NCI-H2196 (cell line): ENCODE measurements around the gene TAS1R3.
"Not testable (repeated sequence)": the region's sequence is repeated elsewhere in the genome, so short reads cannot be mapped to it uniquely, and the experiment has no call there.

Experiments used
- DNase-seq: peaks from one replicate; lab custom pipeline; 2025; ENCODE audit not compliant: unreplicated experiment; lab: John Stamatoyannopoulos, UW

The TAS1R3 gene

DNA sequence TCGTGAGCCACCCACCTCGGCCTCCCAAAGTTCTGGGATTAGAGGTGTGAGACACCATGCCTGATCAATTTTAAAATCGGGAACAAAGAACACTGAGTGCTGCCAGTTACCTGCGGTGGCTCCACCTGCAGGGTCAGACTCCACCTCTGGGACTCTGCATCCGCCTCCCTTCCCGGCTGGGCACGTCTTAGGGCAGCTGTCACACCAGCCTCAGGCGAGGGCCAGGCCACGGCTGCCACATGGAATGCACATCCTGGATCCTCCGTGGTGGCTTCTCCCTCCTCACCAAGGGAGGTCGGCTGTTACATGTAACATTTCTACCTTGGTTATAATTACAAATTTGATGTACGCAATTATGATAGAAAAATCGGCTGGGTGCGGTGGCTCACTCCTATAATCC is 33.2 kb downstream of the TAS1R3 start:
- no peak for DNase-seq

DNA sequence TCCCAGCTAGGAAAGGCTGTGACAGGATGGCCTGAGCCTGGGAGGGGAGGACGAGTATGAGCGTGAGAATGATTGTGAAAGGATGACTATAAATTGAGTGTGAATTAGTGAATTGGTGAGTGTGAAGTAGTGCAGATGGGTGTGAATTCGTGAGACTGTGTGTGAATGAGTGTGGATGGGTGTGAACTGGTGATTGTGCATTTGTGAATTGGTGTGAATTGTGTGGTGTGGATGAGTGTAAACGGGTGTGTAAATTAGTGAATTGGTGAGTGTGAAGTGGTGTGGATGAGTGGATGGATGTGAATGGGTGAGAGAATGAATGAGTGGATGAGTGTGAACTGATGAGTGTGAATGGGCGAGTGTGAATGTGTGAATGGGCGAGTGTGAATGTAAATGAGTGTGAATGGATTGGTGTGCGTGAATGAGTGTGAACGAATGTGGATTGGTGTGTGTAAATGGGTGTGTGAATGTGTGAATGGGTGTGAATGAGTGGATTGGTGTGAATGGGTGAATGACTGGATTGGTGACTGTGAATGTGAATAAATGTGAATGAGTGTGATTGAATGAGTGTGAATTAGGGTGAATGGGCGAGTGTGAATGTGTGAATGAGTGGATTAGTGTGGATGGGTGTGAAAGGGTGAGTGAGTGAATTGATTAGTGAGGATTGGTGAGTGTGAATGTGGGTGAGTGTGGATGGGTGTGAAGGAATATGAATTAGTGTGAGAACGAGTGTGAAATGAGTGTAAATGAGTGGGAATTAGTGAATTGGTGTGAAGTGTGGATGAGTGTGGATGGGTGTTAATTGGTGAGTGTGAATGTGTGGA is 35.0 kb downstream of the TAS1R3 start:
- no peak for DNase-seq

DNA sequence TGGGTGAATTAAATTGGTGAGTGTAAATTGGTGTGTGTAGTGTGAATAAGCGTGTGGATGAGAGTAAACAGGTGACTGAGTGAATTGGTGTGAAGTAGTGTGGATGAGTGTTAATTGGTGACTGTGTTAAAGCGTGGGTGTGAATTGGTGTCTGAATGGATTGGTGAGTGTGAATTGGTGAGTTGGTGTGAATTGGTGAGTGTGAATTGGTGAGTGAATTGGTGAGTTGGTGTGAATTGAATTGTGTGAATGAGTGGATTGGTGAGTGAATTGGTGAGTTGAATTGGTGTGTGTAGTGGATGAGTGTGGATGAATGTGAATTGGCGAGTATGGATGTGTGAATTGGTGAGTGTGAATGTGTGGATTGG is 35.6 kb downstream of the TAS1R3 start:
- DNase-seq = no peak

DNA sequence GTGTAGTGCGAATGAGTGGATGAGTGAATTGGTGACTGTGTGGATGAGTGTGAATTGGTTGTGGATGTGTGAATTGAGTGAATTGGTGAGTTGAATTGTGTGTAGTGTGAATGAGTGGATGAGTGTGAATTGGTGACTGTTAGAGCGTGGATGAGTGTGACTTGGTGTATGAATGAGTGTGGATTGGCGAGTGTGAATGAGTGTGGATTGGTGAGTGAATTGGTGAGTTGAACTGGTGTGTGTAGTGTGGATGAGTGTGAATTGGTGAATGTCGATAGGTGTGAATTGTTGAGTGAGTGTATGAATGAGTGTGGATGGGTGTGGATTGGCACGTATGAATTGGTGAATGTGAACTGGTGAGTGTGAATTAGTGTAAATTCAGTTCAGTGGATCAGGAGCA is 36.2 kb downstream of the TAS1R3 start:
- DNase-seq = no peak

DNA sequence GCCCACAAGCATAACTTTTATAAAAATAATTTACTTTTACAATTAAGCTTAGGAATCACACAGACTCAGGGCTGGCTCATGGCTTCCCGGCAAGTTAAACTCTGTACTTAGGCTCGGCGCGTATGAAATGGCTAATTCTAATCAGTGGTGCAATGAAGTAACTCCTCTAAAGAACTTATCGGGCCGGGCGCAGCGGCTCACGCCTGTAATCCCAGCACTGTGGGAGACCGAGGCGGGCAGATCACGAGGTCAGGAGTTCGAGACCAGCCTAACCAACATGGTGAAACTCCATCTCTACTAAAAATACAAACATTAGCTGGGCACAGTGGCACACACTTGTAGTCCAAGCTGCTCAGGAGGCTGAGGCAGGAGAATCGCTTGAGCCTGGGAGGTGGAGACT is 39.0 kb downstream of the TAS1R3 start:
- not testable (repeated sequence) for DNase-seq

DNA sequence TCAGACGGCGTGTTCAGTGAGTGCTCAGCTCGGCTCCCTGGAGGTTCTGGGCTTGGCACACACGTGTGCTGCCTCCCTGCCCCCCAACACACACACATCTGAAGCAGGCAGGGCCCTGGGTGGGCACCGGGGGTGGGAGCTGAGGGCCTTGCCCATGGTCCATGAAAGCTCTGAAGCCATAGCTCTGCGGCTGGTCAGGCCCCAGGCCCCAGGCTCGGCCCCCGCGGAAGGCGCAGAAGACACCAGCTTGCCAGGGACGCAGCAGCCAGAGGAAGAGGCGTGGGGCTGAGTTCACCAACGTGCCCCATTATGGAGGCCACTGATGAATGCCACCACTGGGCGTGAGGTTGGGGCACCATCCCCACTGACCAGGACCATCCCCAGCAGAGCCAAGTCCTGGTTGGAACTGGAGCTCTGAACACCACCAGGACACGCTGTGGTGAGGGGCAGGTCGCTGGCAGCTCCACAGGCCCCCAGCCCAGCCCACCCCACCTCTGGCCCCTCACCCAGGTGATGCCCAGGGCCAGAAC is 39.8 kb downstream of the TAS1R3 start:
- no peak for DNase-seq

DNA sequence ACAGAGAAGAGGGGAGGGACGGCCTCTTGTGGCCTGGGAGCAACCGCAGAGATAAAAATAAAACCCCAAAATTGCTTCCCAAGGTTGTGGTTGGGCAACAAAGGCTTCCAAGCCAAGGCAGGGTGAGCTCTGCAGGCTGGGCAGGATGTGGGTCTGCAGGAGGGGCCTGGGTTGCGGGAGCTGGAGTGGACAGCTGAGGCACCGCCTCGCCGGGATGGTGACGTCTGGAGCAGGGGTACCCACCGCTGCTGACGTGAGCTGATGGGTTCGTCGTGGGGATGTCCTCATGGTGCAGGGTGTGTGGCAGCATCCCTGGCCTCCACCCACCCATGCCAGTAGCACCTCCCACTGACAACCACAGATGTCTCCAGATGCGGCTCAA is 40.3 kb downstream of the TAS1R3 start:
- DNase-seq = no peak

DNA sequence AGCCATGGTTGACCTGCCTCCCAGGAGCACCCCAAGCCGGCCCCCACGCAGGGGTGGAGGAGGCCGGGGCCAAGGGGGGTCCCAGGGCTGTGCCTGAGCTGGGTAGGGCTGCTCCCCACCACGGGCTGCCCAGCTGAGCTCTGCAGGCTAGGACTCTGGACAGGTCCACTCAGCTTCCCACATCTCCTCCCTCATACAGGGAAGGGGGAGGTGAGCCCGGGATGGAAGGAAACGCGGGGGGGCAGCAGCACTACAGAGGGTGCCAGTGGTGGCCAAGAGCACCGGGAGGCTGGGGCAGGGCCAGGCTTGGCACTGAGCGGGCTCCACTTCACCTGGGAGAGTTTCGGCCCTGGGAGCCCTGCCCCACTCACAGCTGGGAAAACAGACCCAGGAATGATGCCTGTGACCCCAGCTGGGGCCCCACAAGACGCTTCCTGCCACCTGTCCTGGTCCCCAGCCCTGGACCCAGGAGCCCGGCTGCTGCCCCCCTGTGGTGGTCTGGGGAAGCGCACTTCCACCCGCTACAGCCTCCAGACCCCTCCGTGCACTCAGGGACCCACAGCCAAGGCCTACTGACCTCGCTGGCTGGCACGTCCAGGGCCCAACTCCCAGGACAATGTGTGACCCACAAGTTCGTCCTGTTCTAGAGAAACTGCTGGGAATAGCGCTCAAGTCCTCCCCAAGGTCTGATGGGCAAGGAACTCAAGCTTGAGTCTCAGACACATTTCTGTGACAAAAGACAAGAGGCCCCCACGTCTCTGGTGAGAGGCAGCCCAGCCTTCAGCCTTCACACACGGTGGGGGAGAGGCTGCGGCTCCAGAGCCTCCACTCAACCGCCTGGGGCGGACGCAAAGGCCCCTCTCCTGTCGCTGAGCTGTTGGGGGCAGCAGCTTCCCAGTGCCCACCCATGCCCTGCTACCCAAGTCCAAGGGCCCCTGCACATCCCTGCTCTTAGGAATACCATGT is 40.9 kb downstream of the TAS1R3 start:
- peak; percentile 85 for DNase-seq

DNA sequence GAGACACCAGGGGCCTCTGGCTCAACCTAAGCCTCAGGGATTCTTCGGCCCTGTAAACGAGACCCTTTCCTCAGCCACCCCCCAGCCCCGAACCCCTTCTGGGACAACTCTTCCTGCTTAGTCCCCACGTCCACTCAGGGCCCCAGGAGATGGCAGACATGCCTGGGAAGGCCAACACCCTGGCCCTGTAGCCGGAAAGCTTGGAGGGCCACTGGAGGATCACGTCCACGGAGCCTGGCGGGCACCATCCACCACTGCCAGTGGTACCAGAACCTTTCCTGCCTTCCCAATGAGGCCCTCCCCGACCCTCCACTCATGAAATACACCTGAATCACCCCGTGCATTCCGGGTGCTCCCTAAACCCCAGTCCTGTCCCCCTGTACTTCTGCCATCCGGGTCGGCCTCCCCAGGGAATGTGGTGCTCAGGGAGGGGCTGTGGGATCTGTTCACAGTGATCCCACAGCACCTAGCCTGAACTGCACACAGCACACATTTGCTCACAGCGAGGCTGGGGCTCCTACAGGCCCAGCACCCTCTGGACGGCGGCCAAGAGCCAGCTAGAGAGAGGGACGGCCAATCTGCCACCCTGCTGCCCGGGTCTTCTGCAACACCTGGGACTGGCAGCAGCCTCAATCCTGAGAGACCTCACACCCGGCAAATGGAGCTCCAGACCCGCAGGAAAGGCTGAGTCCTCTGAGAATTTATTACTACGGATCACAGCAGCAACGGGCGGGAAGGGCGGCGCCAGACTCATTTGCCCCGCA is 42.2 kb downstream of the TAS1R3 start:
- no peak for DNase-seq

DNA sequence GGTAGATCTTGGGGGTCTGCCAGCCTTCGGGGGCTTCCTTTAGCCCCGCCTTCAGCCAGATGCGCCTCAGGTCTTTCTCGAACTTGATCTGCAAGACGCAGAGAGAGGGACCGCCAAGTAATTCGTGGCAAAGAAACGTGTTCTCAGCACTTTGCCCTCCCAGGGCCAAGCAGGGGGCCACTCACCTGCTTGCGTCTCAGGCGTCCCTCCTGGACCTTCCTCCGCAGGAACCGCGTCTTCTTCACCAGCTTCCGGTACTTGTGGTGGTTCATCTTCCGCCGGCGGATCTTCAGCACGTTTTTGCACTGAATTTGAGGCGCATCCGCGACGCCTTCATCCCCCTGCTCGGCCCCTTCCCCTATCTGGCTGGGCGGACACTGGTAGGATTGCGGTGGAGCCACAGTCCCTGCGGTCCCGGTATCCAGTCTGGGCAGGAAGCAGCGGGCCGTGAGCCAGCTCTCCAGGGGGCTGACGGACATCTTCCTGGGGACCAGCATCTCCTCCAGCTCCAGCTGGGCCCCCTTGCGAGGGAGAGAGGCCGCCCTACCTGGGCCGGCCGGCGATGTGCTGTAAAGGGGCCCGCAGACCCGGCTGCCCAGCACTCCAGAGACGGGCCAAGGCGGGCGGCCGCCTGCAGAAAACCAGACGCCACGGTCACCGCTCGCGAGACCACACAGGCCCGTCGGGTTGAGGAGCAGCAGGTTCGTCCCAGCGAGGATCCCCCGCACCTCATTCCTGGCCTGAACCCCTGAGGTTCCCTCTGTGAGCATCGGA is 42.9 kb downstream of the TAS1R3 start:
- DNase-seq = no peak

DNA sequence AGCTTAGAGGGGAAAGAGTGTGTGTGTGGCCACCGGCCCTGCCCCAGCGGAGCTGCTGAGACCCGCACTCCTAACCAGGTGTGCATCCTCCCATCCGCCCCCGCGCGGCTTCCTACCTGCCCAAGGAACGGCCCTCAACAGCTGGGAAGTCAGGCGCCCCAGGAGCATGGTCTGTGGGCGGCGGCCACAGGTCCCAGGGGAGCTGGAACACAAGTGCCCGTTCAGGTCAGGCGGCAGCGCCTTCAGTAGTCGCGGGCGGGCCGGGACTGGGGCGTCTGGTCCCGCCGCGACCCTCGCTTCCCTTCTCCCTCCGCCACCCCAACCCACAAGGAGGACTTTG is 43.5 kb downstream of the TAS1R3 start:
- no peak for DNase-seq

DNA sequence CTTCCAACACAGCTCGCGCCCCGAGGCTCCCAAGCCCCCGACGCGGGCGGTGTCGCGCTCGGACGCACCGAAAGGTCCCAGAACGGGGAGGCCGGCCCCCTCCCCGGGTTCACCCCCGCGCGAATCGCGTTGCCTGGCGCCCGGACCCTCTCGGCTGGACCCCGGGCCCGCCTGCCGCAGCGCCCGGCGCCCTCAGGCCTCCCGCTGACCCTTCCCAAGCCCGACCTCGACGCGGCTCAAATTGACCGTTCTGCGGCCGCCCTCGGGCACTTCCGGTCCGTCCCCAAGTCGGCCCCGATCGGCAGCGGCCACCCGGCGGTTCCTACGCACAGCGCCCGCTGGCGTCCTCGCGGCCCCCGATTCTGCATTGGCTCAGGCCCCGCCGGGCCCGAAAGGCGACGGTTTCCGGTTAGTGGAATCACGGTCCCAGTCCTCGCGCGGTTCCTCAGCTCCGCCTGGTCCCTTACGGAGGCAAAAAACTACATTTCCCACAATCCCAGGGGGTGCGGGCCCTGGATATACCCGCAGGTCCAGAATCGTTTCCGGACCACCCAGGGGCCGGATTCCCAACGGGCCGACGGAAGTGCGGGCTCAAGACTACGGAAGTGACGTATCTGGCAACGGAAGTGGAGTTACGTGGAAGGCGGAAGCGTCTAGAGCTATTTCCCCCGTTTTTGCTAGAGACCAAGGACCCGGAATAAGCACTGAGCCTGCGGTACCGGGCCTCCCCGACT is 44.0 kb downstream of the TAS1R3 start, which contains the start of gene AURKAIP1:
AURKAIP1 (minus strand) TSS at position 279 of the 734 bp plus-strand sequence. CDS start 451 bp downstream, outside the sequence.
- peak; percentile 100 for DNase-seq

DNA sequence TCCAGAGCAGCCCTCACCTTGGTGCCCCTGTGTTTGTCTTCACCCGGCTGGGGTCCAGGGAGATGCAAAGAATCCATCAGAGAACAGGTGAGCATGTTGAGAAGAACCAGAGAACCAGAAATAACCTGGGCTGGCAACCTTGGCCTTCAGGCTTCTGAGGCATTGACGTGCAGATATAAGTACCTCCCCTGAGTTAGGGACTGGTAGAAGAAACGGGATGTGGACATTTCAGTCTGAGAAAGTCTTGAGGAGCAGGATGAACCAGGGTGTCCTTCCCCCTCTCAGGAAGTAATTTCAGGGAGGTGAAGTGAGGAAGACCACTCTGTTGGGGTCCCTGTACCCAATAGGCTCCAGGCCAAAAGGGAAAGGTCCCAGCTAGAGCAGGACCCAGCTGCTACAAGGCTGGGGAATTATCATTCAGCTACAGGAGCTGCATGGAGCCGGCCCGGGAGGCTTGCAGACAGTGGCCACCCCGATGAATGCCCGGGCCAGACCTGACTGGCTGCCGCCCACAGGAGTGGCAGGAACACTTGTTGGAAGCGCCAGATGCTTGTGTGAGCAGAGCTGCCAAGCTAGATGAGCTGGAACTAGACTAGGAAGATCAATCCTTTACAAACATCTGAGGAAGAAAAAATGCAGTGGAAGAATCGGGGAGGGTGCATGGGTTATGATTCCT is 45.6 kb downstream of the TAS1R3 start:
- no peak for DNase-seq

DNA sequence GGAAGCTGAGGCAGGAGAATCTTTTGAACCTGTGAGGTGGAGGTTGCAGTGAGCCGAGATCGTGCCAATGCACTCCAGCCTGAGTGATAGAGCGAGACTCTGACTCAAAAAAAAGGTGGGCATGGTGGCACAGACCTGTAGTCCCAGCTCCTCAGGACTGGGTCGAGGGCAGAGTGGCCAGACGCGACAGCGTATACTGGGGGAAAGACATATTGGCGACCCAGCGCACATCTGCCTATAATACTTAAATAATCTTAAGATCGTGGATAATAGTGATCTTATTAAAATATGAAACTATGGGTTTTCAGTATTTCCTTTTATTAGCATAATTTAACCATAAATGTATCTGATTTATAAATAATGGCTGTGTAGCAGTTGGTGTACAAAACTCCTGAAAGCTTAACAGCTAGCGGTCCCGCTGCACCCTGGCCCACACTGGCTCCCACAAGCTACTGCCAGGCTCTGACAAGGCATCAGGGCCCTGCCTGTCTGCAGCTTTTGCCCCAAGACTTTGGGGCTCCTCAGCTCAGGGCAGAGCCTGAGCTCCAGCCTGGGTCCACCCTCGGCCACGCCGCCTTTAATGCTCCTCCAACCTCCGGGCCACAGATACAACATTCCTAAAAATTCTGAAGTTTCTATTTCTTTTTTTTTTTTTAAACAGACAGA is 46.6 kb downstream of the TAS1R3 start:
- no peak for DNase-seq

DNA sequence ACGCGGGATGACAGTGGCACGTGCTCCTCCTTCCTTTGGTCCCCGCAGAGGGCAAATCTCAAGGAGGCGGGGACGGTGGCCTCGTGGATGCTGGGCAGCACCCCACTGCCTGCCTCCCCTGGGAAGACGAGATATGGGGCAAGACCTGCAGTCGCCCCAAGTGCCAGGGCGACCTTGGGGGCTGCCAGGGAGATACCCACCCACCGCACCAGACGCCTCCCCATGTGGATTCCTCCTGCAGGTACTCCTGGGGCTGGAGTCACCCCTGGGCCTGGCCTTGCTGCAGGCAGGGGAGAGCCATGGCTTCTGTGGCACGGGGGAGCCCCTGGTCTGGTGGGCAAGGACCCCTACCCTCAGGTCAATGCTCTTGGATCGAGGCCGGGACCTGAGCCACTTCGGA is 49.8 kb downstream of the TAS1R3 start:
- no peak for DNase-seq

DNA sequence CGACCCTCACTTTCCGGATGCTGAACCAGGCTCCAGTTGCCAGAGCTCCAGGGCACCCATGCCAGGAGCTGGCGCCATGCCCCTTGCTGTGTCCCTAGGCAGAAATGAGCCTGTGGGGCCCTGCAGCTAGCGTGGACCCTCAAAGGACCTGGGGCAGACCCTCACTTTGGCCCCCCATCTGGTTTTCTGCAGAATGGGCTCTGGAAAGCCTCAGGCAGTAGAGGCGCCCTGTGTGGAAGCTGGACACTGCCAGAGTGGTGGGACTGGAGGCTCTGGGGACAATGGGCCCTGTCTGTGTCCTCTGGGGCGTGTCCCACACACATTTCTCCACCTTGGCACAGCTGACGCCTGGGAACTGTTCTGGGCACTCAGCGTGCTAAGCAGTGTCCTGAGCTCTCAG is 50.2 kb downstream of the TAS1R3 start:
- DNase-seq = no peak
